ENCODE results near the gene GNL1.

The GNL1 gene

GRCh38 chr6:30515944-30516753, 40.1 kb downstream of the GNL1 start (continued):
- peak; percentile 66 for TF ChIP-seq ZNF518A (tag by site-specific recombination; conservative IDR thresholded peaks at IDR 0.05; ENCODE audit: low read depth)
- no peak for TF ChIP-seq ZNF202 (tag by site-specific recombination; IDR thresholded peaks at IDR 0.05; ENCODE audit: borderline replicate concordance)
- TF ChIP-seq ZNF473 (tag by site-specific recombination; IDR thresholded peaks at IDR 0.05): no peak
- peak; percentile 84 for TF ChIP-seq ZBTB17 (tag by site-specific recombination; IDR thresholded peaks at IDR 0.05)
- TF ChIP-seq ZXDB (tag by site-specific recombination; IDR thresholded peaks at IDR 0.05): no peak
- TF ChIP-seq IKZF3 (tag by site-specific recombination; IDR thresholded peaks at IDR 0.05): peak; percentile 80
- no peak for TF ChIP-seq ZNF184 (tag by site-specific recombination; IDR thresholded peaks at IDR 0.05)
- TF ChIP-seq ZBTB20 (tag by site-specific recombination; IDR thresholded peaks at IDR 0.05): peak; percentile 89
- TF ChIP-seq FEZF1 (tag by site-specific recombination; IDR thresholded peaks at IDR 0.05): no peak
- no peak for TF ChIP-seq ZNF501 (tag by site-specific recombination; IDR thresholded peaks at IDR 0.05)
- no peak for TF ChIP-seq SETDB1 (IDR thresholded peaks at IDR 0.05; ENCODE audit: insufficient read length, low read length)
- TF ChIP-seq ZNF624 (tag by site-specific recombination; IDR thresholded peaks at IDR 0.05): no peak
- no peak for TF ChIP-seq ZNF561 (tag by site-specific recombination; IDR thresholded peaks at IDR 0.05; ENCODE audit: borderline replicate concordance)
- TF ChIP-seq PRDM10 (tag by site-specific recombination; IDR thresholded peaks at IDR 0.05): peak; percentile 83
- TF ChIP-seq MZF1 (tag by site-specific recombination; IDR thresholded peaks at IDR 0.05; ENCODE audit: borderline replicate concordance): no peak
- peak; percentile 40 for TF ChIP-seq SP3 (tag by site-specific recombination; IDR thresholded peaks at IDR 0.05)
- no peak for TF ChIP-seq ZIC2 (tag by site-specific recombination; IDR thresholded peaks at IDR 0.05)
- TF ChIP-seq KLF9 (tag by site-specific recombination; IDR thresholded peaks at IDR 0.05; ENCODE audit: low read depth): no peak
- no peak for TF ChIP-seq GLIS2 (tag by site-specific recombination; IDR thresholded peaks at IDR 0.05)
- TF ChIP-seq RBAK (tag by site-specific recombination; IDR thresholded peaks at IDR 0.05): no peak
- no peak for TF ChIP-seq ZNF701 (tag by site-specific recombination; IDR thresholded peaks at IDR 0.05)
- TF ChIP-seq EGR2 (tag by site-specific recombination; IDR thresholded peaks at IDR 0.05; ENCODE audit: low read depth): peak; percentile 39; the same call in 1 of the 2 replicates
- TF ChIP-seq ZSCAN30 (tag by site-specific recombination; IDR thresholded peaks at IDR 0.05): no peak
- TF ChIP-seq ZNF391 (tag by site-specific recombination; IDR thresholded peaks at IDR 0.05; ENCODE audit: borderline replicate concordance, low read depth): no peak
- TF ChIP-seq ZNF600 (tag by site-specific recombination; IDR thresholded peaks at IDR 0.05): no peak
- TF ChIP-seq KLF10 (tag by site-specific recombination; IDR thresholded peaks at IDR 0.05): no peak
- no peak for TF ChIP-seq ZNF513 (tag by site-specific recombination; IDR thresholded peaks at IDR 0.05)
- no peak for TF ChIP-seq HOXD13 (CRISPR knock-in tag; IDR thresholded peaks at IDR 0.05; ENCODE audit: borderline replicate concordance)
- peak; percentile 46 for TF ChIP-seq SP2 (tag by site-specific recombination; IDR thresholded peaks at IDR 0.05)
- TF ChIP-seq ZNF514 (tag by site-specific recombination; IDR thresholded peaks at IDR 0.05): no peak

Data from HEK293 (cell line).